Measurements from ENCODE around the gene ADGRB2. TPM values are rescaled to one million over a fixed set of nuclear protein-coding genes. Genes with fewer than 3 reads are reported as not detected.

The ADGRB2 gene
- total RNA-seq, 1 experiment from 2014 or later = 2.9 TPM

DNA sequence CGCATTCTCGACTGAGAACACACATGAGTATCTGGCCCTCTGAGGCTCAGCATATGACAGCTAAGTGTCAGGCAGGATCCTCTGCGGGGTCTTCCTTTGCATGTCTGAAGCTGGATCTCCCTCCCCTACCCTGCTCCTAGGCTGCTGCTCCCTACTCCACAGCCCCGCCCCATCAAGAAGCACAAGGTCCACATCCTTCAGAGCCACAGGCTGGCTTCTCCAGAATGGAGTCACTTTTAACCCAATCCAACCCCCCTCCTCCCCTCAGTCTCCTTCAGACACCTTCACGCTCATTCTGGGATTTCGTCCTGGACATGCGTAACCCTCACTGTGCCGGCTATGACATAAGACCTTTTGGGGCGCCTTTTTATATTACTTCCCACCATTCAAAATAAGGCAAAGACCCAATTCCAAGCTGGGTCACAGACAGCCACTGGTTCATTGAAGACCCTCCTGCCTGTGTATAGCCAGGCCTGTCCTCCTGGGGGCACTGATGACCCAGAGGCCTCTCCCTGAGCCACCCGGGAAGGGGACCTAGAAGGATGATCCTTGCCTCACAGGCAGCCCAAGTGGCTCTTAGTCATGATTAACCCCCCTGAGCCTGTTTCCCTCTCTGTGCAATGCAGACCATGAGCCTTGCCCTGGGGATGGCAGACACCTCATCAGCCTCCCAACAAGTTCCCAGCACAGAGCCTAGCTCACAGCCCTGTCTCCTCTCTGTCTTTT, 4.7 kb downstream of the ADGRB2 start:
- CTCF ChIA-PET = interaction anchor here (1.1 to 1.9 kb wide), 4 partner anchors 8 to 30 kb away, joined by 3 to 7 read pairs (median 4); no protein-coding TSS in a partner anchor
- Mint-ChIP-seq H3K4me3 (ENCODE audit: low read depth, unreplicated experiment) (no peak overlapping the region), H3K27ac (ENCODE audit: unreplicated experiment) (no peak overlapping the region), H3K27me3 (ENCODE audit: unreplicated experiment) (peaks cover 51% of the 10 kb centered on the region), H3K4me1 (ENCODE audit: low read depth, unreplicated experiment) (peaks cover 25% of the 10 kb centered on the region), H3K9me3 (ENCODE audit: low read depth, unreplicated experiment) (no peaks in the 10 kb centered on the region), H3K36me3 (ENCODE audit: insufficient read depth, unreplicated experiment) (peaks cover 24% of the 10 kb centered on the region)
- intact Hi-C loops (cut with micrococcal nuclease; ENCODE audit: unreplicated experiment) = no loop called here
- no TSS peak for BruUV-seq (replicated peaks)
- DNase-seq = no peak
- TF ChIP-seq, protein P1, sequence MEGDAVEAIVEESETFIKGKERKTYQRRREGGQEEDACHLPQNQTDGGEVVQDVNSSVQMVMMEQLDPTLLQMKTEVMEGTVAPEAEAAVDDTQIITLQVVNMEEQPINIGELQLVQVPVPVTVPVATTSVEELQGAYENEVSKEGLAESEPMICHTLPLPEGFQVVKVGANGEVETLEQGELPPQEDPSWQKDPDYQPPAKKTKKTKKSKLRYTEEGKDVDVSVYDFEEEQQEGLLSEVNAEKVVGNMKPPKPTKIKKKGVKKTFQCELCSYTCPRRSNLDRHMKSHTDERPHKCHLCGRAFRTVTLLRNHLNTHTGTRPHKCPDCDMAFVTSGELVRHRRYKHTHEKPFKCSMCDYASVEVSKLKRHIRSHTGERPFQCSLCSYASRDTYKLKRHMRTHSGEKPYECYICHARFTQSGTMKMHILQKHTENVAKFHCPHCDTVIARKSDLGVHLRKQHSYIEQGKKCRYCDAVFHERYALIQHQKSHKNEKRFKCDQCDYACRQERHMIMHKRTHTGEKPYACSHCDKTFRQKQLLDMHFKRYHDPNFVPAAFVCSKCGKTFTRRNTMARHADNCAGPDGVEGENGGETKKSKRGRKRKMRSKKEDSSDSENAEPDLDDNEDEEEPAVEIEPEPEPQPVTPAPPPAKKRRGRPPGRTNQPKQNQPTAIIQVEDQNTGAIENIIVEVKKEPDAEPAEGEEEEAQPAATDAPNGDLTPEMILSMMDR (IDR thresholded peaks at IDR 0.05; ENCODE audit: unreplicated experiment) = no peak

DNA sequence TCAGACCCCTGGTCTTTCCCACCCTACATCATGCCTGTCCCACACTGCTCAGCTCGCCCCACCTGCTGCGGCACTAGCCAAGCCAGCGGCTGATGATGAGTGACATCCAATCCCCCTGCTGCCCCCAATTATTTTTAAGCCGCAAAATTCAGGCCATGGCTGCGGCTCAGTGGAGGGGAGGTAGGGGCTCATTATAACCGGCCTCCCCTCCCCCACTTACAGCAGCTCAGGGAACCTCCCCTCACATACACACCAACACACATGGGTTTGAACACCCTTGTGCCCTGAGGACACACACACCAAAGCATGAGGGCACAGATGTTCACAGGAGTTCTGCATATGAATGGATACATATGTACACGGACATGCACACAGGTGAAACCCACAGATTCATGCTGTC, 5.3 kb downstream of the ADGRB2 start:
- Mint-ChIP-seq H3K9me3 (ENCODE audit: low read depth, unreplicated experiment) (no peaks in the 10 kb centered on the region), H3K27ac (ENCODE audit: unreplicated experiment) (no peak overlapping the region), H3K27me3 (ENCODE audit: unreplicated experiment) (peaks cover 55% of the 10 kb centered on the region), H3K4me1 (ENCODE audit: low read depth, unreplicated experiment) (peaks cover 25% of the 10 kb centered on the region), H3K4me3 (ENCODE audit: low read depth, unreplicated experiment) (no peak overlapping the region), H3K36me3 (ENCODE audit: insufficient read depth, unreplicated experiment) (peaks cover 24% of the 10 kb centered on the region)
- DNase-seq = no peak
- TF ChIP-seq, protein P1 (IDR thresholded peaks at IDR 0.05; ENCODE audit: unreplicated experiment) = no peak
- CTCF ChIA-PET = interaction anchor here (1.9 kb wide), 1 partner anchor 13 kb away, joined by 4 read pairs; no protein-coding TSS in a partner anchor
- BruUV-seq (replicated peaks) = no TSS peak
- intact Hi-C loops (cut with micrococcal nuclease; ENCODE audit: unreplicated experiment) = no loop called here

DNA sequence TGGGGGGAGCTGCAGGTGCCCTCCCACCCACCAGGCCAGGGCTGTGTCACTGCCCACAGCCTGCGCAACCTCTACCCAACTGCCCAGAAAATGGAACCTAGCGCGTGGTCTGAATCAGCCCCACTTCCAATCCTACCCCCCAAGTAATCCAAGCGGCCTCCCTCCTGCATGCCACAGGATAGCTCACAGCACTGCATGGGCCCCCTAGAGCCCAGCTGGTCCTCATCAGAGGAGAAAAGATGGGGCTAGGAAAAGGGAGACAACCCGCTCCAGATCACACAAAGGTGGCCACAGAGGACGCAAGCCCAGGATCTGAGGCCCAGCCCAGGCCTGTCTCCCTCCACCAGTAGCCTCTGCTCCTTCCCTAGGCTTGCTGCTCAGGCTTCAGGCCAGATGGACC, 6.2 kb downstream of the ADGRB2 start:
- intact Hi-C loops (cut with micrococcal nuclease; ENCODE audit: unreplicated experiment) = no loop called here
- no TSS peak for BruUV-seq (replicated peaks)
- no peak for DNase-seq
- Mint-ChIP-seq H3K27me3 (ENCODE audit: unreplicated experiment) (peaks cover 55% of the 10 kb centered on the region), H3K27ac (ENCODE audit: unreplicated experiment) (no peak overlapping the region), H3K36me3 (ENCODE audit: insufficient read depth, unreplicated experiment) (peaks cover 16% of the 10 kb centered on the region), H3K9me3 (ENCODE audit: low read depth, unreplicated experiment) (no peaks in the 10 kb centered on the region), H3K4me1 (ENCODE audit: low read depth, unreplicated experiment) (peaks cover 18% of the 10 kb centered on the region), H3K4me3 (ENCODE audit: low read depth, unreplicated experiment) (no peak overlapping the region)
- TF ChIP-seq, protein P1 (IDR thresholded peaks at IDR 0.05; ENCODE audit: unreplicated experiment) = no peak
- CTCF ChIA-PET = interaction anchor here (0.6 to 1.9 kb wide), 3 partner anchors 12 to 46 kb away, joined by 4 to 7 read pairs (median 4); no protein-coding TSS in a partner anchor

- BruUV-seq (replicated peaks) = no TSS peak
- no peak overlapping the region for H3K27ac Mint-ChIP-seq (ENCODE audit: unreplicated experiment)
- H3K4me3 Mint-ChIP-seq (ENCODE audit: low read depth, unreplicated experiment) = no peak overlapping the region
- TF ChIP-seq, protein P1 (IDR thresholded peaks at IDR 0.05; ENCODE audit: unreplicated experiment) = no peak
- CTCF ChIA-PET = interaction anchor here (1.1 to 1.9 kb wide), 2 partner anchors 12 to 45 kb away, joined by 4 read pairs; no protein-coding TSS in a partner anchor
- DNase-seq = no peak
- H3K27me3 Mint-ChIP-seq (ENCODE audit: unreplicated experiment) = peaks cover 55% of the 10 kb centered on the region
- H3K4me1 Mint-ChIP-seq (ENCODE audit: low read depth, unreplicated experiment) = peaks cover 16% of the 10 kb centered on the region
- peaks cover 8% of the 10 kb centered on the region for H3K36me3 Mint-ChIP-seq (ENCODE audit: insufficient read depth, unreplicated experiment)
- intact Hi-C loops (cut with micrococcal nuclease; ENCODE audit: unreplicated experiment) = no loop called here
- H3K9me3 Mint-ChIP-seq (ENCODE audit: low read depth, unreplicated experiment) = no peaks in the 10 kb centered on the region
Observed at GRCh38 chr1:31757204-31757679, 6.9 kb downstream of the ADGRB2 start.
